ENCODE data around the gene ID4. TPM values are rescaled to one million over a fixed set of nuclear protein-coding genes. Genes with fewer than 3 reads are reported as not detected.

Gene ID4
- total RNA-seq, 2 experiments from 2014 or later = not detected

GRCh38 chr6:19806971-19807396, 30.2 kb upstream of the ID4 start:
- H3K4me1 Mint-ChIP-seq (ENCODE audit: low read depth) = peaks cover 6% of the 10 kb centered on the region
- ChIA-PET POLR2A (no interaction called here), CTCF (no interaction called here)
- no peaks in the 10 kb centered on the region for H3K36me3 Mint-ChIP-seq (ENCODE audit: low read depth)
- DNase-seq = no peak
- peaks cover 19% of the 10 kb centered on the region for H3K27me3 Mint-ChIP-seq (ENCODE audit: low read depth)
- no peak for ATAC-seq
- no peak overlapping the region for H3K27ac Mint-ChIP-seq
- H3K9me3 Mint-ChIP-seq (ENCODE audit: insufficient read depth) = no peaks in the 10 kb centered on the region
- no peak overlapping the region for H3K4me3 Mint-ChIP-seq

DNA sequence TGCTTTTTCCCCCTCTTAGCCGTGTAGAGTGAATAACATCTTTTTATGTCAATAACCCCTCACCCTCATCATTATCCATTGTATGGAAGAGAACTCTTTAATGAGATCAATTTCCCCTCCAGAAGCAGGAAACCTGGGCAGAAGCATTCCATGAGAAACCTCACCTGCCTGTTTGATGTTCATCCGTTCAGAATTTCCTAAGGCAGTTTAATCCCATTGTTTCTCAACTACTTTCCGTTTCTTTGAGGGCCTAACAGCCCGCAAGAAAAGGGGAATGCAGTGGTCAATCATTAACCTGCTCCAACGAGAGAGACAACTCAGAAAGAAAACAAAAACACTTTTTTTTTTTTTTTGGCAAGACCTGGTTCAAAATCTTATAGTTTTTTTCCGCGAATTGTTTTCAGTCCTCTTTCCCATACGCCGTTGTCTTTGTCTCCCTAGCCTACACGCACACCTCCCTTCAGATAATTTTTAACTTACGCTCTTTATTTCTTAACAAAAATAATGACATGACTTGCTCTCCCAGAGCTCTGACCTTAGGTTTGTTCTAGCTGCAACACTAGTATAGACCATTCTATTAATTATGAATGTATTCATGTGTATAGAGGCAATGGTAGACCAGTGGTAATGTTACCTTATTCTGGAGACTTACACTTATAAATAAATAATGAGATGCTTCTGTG, 25.6 kb upstream of the ID4 start:
- H3K27ac Mint-ChIP-seq = no peak overlapping the region
- DNase-seq (no peak), ATAC-seq (no peak)
- ChIA-PET CTCF (no interaction called here), POLR2A (no interaction called here)
- no peak overlapping the region for H3K4me3 Mint-ChIP-seq
- no peaks in the 10 kb centered on the region for H3K4me1 Mint-ChIP-seq (ENCODE audit: low read depth)
- no peaks in the 10 kb centered on the region for H3K36me3 Mint-ChIP-seq (ENCODE audit: low read depth)
- no peaks in the 10 kb centered on the region for H3K27me3 Mint-ChIP-seq (ENCODE audit: low read depth)
- H3K9me3 Mint-ChIP-seq (ENCODE audit: insufficient read depth) = no peaks in the 10 kb centered on the region

- Mint-ChIP-seq H3K4me3 (no peak overlapping the region), H3K27ac (no peak overlapping the region), H3K27me3 (ENCODE audit: low read depth) (no peaks in the 10 kb centered on the region), H3K9me3 (ENCODE audit: insufficient read depth) (no peaks in the 10 kb centered on the region), H3K4me1 (ENCODE audit: low read depth) (no peaks in the 10 kb centered on the region), H3K36me3 (ENCODE audit: low read depth) (no peaks in the 10 kb centered on the region)
- DNase-seq = no peak
- no peak for ATAC-seq
- POLR2A ChIA-PET = no interaction called here
- CTCF ChIA-PET = no interaction called here
These were observed 24.6 kb upstream of the ID4 start for GRCh38 chr6:19812512-19813119.

DNA sequence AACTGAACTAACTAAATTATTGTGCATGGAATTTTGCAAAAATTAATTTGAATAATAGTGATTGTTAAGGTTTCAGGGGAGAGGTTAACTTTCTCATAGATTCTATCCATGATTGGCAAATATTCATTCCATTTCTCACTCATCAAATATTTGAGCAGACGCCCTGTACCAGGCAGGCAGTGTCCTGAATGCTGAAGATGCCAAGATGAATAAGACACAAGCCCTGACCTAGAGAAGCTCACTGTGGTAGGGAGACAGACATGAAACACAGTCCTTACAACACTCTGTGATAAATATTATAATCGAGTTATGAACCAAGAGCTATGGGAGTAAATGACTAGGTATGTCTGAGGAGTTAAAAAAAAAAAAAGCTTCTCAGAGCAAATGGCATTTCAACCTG, 18.4 kb upstream of the ID4 start:
- ChIA-PET CTCF (no interaction called here), POLR2A (interaction anchor here (0.6 kb wide), 1 partner anchor 85 kb away, joined by 3 read pairs; no protein-coding TSS in a partner anchor)
- no peaks in the 10 kb centered on the region for H3K4me1 Mint-ChIP-seq (ENCODE audit: low read depth)
- H3K9me3 Mint-ChIP-seq (ENCODE audit: insufficient read depth) = no peaks in the 10 kb centered on the region
- H3K27ac Mint-ChIP-seq = no peak overlapping the region
- DNase-seq = no peak
- no peaks in the 10 kb centered on the region for H3K27me3 Mint-ChIP-seq (ENCODE audit: low read depth)
- no peaks in the 10 kb centered on the region for H3K36me3 Mint-ChIP-seq (ENCODE audit: low read depth)
- no peak for ATAC-seq
- no peak overlapping the region for H3K4me3 Mint-ChIP-seq

GRCh38 chr6:19824058-19824807, 12.9 kb upstream of the ID4 start:
- Mint-ChIP-seq H3K4me1 (ENCODE audit: low read depth) (no peaks in the 10 kb centered on the region), H3K27ac (no peak overlapping the region), H3K4me3 (no peak overlapping the region), H3K36me3 (ENCODE audit: low read depth) (no peaks in the 10 kb centered on the region), H3K9me3 (ENCODE audit: insufficient read depth) (no peaks in the 10 kb centered on the region), H3K27me3 (ENCODE audit: low read depth) (no peaks in the 10 kb centered on the region)
- no peak for DNase-seq
- no peak for ATAC-seq
- POLR2A ChIA-PET = no interaction called here
- CTCF ChIA-PET = no interaction called here

DNA sequence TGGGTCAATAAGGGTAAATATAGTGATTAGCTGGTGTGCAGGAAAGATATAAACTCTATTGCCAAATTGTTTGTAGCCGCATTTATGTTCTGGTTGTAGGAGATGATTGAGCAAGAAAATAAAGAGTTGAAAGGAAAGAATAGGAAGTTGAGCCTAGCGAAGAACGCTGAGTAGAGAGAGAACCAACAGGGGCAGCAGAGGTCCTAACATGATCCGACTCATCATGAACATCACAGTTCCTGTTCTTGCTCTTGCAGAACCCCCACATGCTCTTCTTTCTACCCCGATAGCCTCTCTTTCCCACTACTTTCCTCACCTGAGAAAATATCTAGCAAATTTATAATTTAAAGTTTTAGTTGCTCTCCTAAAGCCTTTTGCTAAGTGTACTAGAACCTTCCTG, 9.9 kb upstream of the ID4 start:
- H3K4me1 Mint-ChIP-seq (ENCODE audit: low read depth) = no peaks in the 10 kb centered on the region
- no peak overlapping the region for H3K27ac Mint-ChIP-seq
- DNase-seq = no peak
- ChIA-PET POLR2A (no interaction called here), CTCF (no interaction called here)
- no peak for ATAC-seq
- H3K36me3 Mint-ChIP-seq (ENCODE audit: low read depth) = no peaks in the 10 kb centered on the region
- H3K27me3 Mint-ChIP-seq (ENCODE audit: low read depth) = no peaks in the 10 kb centered on the region
- no peak overlapping the region for H3K4me3 Mint-ChIP-seq
- H3K9me3 Mint-ChIP-seq (ENCODE audit: insufficient read depth) = no peaks in the 10 kb centered on the region

DNA sequence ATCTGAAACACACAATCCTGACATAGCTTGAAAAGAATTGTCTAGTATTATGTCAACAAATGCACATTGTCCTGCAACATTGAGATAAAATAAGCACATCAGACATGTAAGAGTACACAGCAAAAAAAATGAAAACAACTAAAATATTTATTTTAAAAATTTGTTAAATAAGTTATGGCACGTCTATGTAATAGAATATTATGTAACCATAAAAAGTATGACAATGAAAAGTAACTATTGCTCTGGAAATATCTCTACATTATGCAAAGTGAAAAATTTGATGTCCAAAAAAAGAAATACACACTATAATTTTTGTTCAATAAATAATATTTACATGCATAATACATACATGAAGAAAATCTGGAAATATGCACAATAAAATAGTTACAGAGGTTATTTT, 9.3 kb upstream of the ID4 start:
- Mint-ChIP-seq H3K9me3 (ENCODE audit: insufficient read depth) (no peaks in the 10 kb centered on the region), H3K36me3 (ENCODE audit: low read depth) (no peaks in the 10 kb centered on the region), H3K4me1 (ENCODE audit: low read depth) (no peaks in the 10 kb centered on the region), H3K27ac (no peak overlapping the region), H3K27me3 (ENCODE audit: low read depth) (no peaks in the 10 kb centered on the region), H3K4me3 (no peak overlapping the region)
- CTCF ChIA-PET = no interaction called here
- DNase-seq (no peak), ATAC-seq (no peak)
- POLR2A ChIA-PET = no interaction called here

- H3K27me3 Mint-ChIP-seq (ENCODE audit: low read depth) = peaks cover 5% of the 10 kb centered on the region
- H3K9me3 Mint-ChIP-seq (ENCODE audit: insufficient read depth) = no peaks in the 10 kb centered on the region
- CTCF ChIA-PET = no interaction called here
- no peak for ATAC-seq
- H3K4me1 Mint-ChIP-seq (ENCODE audit: low read depth) = no peaks in the 10 kb centered on the region
- no peak overlapping the region for H3K27ac Mint-ChIP-seq
- POLR2A ChIA-PET = no interaction called here
- H3K36me3 Mint-ChIP-seq (ENCODE audit: low read depth) = no peaks in the 10 kb centered on the region
- DNase-seq = no peak
- H3K4me3 Mint-ChIP-seq = no peak overlapping the region
These were observed 7.0 kb upstream of the ID4 start for GRCh38 chr6:19830171-19830570.

- CTCF ChIA-PET = no interaction called here
- Mint-ChIP-seq H3K27me3 (ENCODE audit: low read depth) (peaks cover 16% of the 10 kb centered on the region), H3K4me3 (no peak overlapping the region), H3K27ac (no peak overlapping the region), H3K36me3 (ENCODE audit: low read depth) (no peaks in the 10 kb centered on the region), H3K4me1 (ENCODE audit: low read depth) (no peaks in the 10 kb centered on the region), H3K9me3 (ENCODE audit: insufficient read depth) (no peaks in the 10 kb centered on the region)
- POLR2A ChIA-PET = no interaction called here
- ATAC-seq = no peak
- no peak for DNase-seq
These were observed 5.8 kb upstream of the ID4 start for GRCh38 chr6:19831358-19831757.

DNA sequence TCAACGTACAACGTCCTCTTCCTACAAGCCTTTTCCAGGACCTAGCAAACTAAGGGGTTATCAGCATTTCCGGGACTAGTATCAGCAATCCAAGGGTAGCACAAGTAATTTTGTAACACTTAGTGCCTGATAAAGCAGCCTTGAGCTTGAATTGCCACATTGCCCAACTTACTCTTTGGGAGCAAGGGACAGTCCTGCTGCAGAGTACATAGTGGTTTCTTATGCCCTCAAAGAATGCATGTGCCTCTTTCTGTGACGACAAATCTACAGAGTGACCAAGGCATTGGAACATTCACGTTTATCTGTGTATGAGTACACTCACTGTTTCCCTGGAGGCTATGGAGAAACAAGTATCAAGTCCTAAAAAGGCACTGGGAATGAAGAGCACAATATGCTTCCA, 3.2 kb upstream of the ID4 start:
- POLR2A ChIA-PET = no interaction called here
- no peak overlapping the region for H3K4me3 Mint-ChIP-seq
- no peaks in the 10 kb centered on the region for H3K9me3 Mint-ChIP-seq (ENCODE audit: insufficient read depth)
- peaks cover under 1% of the 10 kb centered on the region for H3K4me1 Mint-ChIP-seq (ENCODE audit: low read depth)
- no peak overlapping the region for H3K27ac Mint-ChIP-seq
- no peak for ATAC-seq
- peaks cover 5% of the 10 kb centered on the region for H3K36me3 Mint-ChIP-seq (ENCODE audit: low read depth)
- peaks cover 31% of the 10 kb centered on the region for H3K27me3 Mint-ChIP-seq (ENCODE audit: low read depth)
- DNase-seq = no peak
- CTCF ChIA-PET = no interaction called here

DNA sequence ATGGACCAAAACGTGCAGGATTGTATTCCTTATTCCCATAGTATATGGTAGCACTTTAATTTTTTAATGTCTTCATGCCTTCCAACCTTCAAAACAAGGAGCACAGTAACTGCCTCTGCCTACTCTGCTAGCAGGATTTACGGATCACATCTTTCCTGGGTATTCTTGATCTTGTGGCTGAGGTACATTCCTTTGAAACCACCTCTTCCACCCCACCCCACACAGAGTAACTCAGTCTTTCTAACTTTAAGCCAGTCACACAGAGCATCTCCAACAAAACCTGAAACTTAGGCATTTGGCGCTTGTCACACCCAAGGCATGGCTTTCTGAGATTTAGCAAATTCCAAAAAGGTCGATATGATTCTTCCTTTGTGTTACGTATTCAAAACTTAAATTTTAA, 2.3 kb upstream of the ID4 start:
- no peak for ATAC-seq
- Mint-ChIP-seq H3K36me3 (ENCODE audit: low read depth) (peaks cover 7% of the 10 kb centered on the region), H3K27ac (no peak overlapping the region), H3K27me3 (ENCODE audit: low read depth) (peaks cover 38% of the 10 kb centered on the region), H3K4me3 (no peak overlapping the region), H3K4me1 (ENCODE audit: low read depth) (peaks cover 3% of the 10 kb centered on the region), H3K9me3 (ENCODE audit: insufficient read depth) (no peaks in the 10 kb centered on the region)
- DNase-seq = no peak
- ChIA-PET CTCF (interaction anchor here (0.6 kb wide), 1 partner anchor 1809 kb away, joined by 4 read pairs; no protein-coding TSS in a partner anchor), POLR2A (no interaction called here)

- CTCF ChIA-PET = no interaction called here
- ATAC-seq (no peak), DNase-seq (no peak)
- H3K9me3 Mint-ChIP-seq (ENCODE audit: insufficient read depth) = no peaks in the 10 kb centered on the region
- no peak overlapping the region for H3K27ac Mint-ChIP-seq
- POLR2A ChIA-PET = no interaction called here
- H3K4me1 Mint-ChIP-seq (ENCODE audit: low read depth) = peaks cover 3% of the 10 kb centered on the region
- no peak overlapping the region for H3K4me3 Mint-ChIP-seq
- H3K36me3 Mint-ChIP-seq (ENCODE audit: low read depth) = peaks cover 7% of the 10 kb centered on the region
- peaks cover 45% of the 10 kb centered on the region for H3K27me3 Mint-ChIP-seq (ENCODE audit: low read depth)
These were observed 1.6 kb upstream of the ID4 start for GRCh38 chr6:19835605-19836004.

All from activated CD8-positive, alpha-beta T cell treated with anti-CD3 and anti-CD28 coated beads, Interleukin-2, amount 10 ng/mL, durations not matched to agents 7 days and 5 days (primary cell).